GM19193 (cell line): ENCODE data around the gene AGPAT4.

Source experiments
- POLR2A ChIP-seq: IDR thresholded peaks from 4 replicates; pipeline ENCODE4 v1.6.1; 2011; ENCODE audit not compliant: insufficient read depth, insufficient read length; ENCODE audit errors: extremely low read depth

Gene AGPAT4

GRCh38 chr6:161223646-161224045 lies 50.2 kb downstream of the AGPAT4 start:
- no peak for TF ChIP-seq POLR2A

DNA sequence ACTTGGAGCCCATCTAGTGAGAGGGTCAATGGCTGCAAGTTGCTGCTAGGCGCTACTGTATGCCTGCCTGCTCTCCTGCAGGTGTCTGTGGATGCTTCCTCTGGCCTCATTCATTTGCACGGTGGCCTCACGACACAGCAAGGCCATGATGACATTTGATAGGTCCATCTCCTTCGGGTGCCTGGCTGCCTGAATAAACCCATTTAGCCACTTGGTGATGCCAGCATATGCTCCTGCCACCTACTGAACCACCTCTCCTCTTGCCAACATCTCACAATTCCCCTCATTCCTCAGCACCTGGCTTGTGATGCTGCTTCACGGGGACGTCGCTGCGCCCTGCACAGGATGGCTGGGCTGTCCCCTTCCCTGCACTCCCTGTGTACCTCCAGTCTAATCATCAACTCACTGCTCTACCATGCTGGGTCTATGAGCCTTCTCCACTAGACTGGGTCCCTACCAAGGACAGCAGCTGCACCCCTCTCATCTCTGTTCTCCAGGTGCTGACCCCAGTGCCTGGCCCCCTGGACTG lies 51.1 kb downstream of the AGPAT4 start:
- TF ChIP-seq POLR2A = no peak

GRCh38 chr6:161220346-161220745 lies 53.5 kb downstream of the AGPAT4 start:
- TF ChIP-seq POLR2A = no peak

DNA sequence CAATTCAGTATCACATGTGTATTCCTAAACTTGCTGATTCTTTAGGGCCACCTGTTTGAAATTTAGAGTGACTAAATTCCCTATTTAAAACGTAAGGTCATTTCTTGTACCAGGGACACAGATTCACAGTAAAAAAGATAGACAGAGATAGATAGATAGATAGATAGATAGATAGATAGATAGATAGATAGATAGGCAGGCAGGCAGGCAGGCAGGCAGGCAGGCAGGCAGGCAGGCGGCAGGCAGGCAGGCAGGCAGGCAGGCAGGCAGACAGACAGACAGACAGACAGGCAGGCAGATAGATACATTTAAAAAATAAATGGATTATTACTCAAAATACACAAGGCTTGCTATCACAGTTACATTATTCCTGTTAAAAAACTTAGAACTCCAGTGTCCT lies 54.2 kb downstream of the AGPAT4 start:
- no peak for TF ChIP-seq POLR2A

GRCh38 chr6:161218222-161218621 lies 55.6 kb downstream of the AGPAT4 start:
- no peak for TF ChIP-seq POLR2A

DNA sequence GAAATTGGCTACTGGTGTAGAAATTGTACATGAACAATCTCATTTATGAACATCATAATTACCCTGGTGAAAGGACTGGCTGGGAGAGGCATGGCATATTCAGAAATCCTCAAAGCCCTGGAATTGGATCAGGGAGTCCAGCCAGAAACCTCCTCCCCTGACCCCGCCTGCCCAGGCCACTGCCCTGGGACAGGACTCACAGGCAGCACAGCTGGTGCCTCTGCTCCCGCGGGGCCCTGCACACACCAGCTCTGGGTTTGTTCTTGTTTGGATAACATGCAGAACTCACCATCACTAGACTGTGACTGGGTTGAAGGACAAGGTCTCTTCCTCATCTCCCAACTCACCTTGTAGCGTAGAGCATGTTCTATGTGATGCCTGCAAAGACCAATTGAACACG lies 56.2 kb downstream of the AGPAT4 start:
- TF ChIP-seq POLR2A = no peak

- no peak for TF ChIP-seq POLR2A
These were observed 57.1 kb downstream of the AGPAT4 start for GRCh38 chr6:161216616-161217205.

DNA sequence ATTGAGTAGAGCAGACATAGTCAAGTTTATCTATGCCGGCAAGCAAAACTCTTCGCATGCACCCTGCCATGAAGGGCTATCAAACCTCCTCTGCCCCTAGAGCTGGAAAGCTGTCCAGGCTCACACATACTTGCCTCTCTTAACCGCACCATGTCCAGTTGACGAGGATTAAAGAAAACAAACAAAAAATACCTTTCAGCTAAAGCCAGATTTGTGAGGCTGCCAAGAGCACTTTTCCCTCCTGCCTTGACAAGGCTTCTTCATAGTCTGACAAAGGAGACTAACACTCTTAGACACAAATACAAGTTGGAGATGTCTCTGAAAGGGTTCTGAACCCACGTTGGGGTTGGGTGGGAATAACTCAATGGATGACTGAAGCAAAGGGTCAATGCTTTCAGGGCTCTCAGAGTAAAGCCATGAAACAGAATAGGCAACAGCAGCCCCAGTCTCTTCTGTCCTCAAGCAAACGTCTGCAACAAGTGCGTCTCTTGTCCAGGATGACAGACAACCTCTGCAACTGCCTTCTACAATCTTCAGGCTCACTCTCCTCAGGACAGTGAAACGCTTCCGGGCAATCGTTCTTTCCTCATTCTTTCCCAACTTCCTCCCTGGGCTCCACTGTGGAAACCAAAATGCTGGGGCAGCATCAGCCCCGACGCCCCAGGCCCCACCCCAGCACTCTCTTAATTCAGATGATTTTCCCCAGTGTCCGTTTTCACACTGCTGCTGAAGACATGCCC lies 57.8 kb downstream of the AGPAT4 start:
- TF ChIP-seq POLR2A = no peak

DNA sequence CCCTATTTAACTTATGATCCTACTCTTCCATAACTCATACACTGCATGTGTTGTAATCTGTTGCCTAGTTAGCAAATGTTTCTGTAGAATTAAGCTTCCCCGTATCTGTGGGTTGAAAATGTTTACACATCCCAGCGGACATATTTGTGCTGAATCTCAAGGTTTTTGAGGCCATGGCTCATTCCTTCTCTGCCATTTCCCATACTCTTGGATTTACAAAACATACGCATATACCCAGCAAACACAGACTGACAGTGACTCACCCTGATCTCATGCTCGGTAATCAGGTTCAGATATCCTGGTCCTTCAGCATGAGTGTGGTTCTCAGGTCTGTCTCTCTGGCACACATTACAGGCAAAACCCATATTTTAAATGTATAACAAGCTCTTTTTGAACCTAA lies 58.7 kb downstream of the AGPAT4 start:
- no peak for TF ChIP-seq POLR2A

DNA sequence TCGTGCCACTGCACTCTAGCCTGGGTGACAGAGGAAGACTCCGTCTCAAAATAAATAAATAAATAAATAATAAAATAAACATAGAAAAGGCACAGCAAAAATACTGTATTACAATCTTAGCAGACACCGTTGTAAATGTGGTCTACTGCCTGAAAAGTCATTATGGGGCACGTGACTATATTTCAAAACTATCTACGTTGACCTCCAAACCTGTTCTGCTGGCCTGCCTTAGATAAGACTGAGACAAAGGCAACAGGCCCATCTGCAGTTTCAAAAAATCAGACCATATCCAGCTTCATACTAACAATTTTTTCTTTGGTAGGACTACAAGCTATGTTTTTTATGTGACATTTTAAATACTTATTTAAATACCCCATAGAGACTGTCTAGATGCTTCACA lies 59.1 kb downstream of the AGPAT4 start:
- TF ChIP-seq POLR2A = no peak

- TF ChIP-seq POLR2A = no peak
These were observed 61.0 kb downstream of the AGPAT4 start for GRCh38 chr6:161212902-161213301.

DNA sequence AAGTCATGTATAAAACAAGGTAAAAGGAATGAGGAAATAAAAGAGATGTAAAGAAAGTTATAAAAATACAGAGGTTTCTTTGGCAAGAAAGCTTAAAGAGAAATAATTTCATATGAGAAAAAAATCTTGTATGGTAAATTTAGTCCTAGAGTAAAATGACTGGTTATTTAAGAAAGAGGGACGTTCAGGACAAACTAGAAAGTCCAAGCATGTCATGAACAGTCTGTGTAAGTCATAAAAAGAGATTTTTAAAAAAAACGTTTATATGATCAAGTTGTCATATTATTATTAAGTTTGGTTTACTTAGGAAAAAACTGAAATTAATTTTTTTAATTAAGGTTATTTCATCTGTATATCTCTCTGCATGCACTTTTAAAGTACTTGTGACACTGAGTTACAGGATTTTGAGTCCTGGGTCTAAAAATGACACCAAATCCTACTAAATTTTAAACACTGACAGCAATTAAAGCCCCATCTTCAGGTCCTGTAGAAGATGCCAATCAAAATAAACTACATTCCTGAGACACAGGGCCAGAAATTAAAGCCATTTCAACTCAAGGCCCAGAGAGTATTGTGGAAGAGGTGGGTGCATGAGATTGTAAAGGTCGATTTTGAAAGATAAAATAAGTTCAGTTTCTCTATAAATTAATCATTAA lies 62.4 kb downstream of the AGPAT4 start:
- TF ChIP-seq POLR2A = no peak

- no peak for TF ChIP-seq POLR2A
These were observed 63.0 kb downstream of the AGPAT4 start for GRCh38 chr6:161210857-161211256.

DNA sequence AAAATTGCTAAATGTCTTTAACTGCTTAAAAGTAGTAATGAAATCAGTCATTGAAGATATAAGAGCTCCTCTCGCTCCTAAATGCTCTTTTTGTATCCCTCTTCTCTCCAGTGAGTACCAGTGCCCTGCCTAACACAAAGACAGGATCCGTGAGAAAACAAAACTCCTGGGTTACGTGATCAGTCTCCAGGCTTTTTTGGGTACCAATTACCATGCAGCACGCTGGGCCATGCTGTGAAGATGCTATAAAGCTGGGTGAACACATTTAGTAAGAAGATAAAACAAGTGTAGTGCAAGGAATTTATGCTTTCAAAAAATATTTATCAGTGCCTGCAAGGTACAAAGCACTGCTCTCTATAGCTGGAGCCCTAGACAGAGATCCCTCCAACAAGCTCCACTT lies 66.7 kb downstream of the AGPAT4 start:
- TF ChIP-seq POLR2A = no peak

DNA sequence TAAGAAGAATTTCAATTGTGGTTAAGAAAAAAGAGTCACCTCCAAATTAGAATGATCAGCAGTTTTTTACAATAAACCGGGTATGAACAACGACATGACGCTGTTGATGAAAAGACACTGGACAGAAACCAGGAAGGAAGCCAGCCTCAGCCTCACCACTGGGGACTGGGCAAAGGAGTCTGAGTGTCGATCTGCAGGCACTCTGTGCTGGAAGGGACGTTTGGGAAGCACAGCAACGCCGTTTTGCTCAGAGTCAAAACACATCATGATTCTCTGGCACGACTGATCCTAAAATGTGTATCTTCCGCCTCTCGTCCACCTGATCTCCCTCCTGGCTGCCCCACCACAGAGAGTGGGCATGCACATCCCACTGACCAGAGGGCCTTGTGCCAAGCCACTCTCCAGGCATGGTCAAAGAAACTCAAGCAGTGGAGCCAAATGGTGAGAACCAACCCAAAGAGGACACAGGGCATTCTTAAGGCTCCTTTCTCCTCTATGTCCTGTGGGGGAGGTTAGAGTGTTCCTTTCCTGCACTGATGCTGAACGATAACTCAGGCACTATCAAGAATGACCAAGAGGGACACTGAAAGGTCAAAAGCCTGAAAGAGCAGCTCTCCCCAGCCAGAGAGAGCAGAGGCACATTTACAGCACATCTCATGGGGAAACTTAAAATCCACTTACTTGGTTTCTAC lies 68.8 kb downstream of the AGPAT4 start:
- no peak for TF ChIP-seq POLR2A
